LNCAP (cell line): ENCODE data around the gene PRICKLE2.

ENCODE experiments used
- TF ChIP-seq, protein P1 (sequence below): fragments of 450-650 bp; IDR thresholded peaks from 2 replicates; pipeline ENCODE4 v1.5.1; 2017; ENCODE audit warnings: mild to moderate bottlenecking

The PRICKLE2 gene, protein sequence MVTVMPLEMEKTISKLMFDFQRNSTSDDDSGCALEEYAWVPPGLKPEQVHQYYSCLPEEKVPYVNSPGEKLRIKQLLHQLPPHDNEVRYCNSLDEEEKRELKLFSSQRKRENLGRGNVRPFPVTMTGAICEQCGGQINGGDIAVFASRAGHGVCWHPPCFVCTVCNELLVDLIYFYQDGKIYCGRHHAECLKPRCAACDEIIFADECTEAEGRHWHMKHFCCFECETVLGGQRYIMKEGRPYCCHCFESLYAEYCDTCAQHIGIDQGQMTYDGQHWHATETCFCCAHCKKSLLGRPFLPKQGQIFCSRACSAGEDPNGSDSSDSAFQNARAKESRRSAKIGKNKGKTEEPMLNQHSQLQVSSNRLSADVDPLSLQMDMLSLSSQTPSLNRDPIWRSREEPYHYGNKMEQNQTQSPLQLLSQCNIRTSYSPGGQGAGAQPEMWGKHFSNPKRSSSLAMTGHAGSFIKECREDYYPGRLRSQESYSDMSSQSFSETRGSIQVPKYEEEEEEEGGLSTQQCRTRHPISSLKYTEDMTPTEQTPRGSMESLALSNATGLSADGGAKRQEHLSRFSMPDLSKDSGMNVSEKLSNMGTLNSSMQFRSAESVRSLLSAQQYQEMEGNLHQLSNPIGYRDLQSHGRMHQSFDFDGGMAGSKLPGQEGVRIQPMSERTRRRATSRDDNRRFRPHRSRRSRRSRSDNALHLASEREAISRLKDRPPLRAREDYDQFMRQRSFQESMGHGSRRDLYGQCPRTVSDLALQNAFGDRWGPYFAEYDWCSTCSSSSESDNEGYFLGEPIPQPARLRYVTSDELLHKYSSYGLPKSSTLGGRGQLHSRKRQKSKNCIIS

DNA sequence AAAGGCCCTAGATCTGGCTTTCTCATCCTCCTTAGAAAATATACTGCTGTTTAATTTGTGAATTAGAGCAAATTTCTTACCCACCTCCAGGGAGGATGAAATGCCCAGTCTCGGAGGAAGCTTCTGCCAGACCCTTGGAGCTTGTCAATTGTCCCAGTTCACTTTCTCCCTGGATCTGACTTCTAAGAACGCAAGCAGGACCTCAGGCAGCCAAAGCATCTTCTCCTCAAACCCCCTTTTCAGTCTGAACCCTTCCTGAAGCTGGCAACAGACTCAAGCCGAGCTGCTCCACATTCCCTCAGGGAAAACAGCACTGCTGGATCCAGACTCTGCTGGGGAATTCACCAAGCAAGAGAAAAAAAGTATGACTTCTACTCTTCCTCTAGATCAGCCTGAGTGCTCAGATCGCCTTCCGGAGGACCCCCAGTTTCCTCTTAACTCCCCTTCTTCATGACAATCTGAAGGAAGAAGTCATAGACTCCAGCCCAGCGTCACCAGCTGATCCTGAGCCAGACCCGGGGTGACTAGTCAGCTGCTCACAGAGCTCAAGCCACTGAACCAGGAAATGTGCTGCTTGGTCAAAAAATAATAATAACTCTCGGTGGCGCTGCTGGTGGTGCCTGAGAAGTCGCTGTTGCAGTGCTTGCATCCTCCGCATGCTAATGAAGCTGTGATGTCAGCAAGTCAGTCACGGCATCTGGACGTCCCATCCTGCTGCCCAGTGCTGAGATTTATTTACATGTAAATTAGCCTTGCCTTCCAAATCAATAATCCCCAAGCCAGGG is at the start of gene PRICKLE2:
TSS of gene PRICKLE2 (minus strand) at position 641 of the 785 bp plus-strand sequence. CDS start 26,539 bp downstream, outside the sequence.
- TF ChIP-seq, protein P1, sequence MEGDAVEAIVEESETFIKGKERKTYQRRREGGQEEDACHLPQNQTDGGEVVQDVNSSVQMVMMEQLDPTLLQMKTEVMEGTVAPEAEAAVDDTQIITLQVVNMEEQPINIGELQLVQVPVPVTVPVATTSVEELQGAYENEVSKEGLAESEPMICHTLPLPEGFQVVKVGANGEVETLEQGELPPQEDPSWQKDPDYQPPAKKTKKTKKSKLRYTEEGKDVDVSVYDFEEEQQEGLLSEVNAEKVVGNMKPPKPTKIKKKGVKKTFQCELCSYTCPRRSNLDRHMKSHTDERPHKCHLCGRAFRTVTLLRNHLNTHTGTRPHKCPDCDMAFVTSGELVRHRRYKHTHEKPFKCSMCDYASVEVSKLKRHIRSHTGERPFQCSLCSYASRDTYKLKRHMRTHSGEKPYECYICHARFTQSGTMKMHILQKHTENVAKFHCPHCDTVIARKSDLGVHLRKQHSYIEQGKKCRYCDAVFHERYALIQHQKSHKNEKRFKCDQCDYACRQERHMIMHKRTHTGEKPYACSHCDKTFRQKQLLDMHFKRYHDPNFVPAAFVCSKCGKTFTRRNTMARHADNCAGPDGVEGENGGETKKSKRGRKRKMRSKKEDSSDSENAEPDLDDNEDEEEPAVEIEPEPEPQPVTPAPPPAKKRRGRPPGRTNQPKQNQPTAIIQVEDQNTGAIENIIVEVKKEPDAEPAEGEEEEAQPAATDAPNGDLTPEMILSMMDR: no peak

DNA sequence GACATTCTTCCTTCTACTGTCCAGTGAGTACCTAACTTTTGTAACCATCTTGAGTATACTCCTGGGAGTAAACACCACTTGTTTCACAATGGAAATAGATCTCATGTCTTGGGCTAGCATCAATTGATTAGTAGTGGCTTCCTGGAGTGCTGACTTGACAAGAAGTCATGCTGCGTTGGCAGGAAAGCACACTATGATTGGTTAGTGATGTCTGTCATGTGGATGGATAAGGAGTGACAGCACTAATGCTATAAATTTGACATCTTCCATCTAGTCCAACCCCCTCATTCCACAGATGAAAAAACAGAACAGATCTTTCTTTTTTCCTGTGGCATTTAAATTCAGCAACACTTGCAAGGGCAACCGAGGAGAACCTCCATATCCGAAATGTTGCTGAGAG is 47.6 kb upstream of the PRICKLE2 start:
- TF ChIP-seq, protein P1: no peak

DNA sequence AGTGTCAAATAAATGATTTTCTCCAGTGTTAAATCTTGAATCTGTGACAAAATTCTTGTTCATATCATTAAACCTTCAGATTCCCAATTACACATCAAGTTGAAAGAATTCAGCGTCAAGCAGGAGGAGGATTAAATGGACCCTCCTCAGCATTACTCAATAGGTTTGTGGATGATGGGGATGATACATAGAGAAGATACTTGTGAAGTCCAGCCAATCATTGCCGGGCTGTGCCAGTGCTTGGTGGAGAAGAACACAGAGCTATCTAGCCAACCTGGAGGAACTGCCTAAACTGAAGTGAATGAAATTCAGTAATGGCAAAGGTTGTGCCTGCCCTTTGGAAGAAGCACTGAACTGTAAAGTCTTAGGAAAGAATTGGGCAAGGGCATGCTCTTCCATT is 47.0 kb upstream of the PRICKLE2 start:
- TF ChIP-seq, protein P1: no peak

DNA sequence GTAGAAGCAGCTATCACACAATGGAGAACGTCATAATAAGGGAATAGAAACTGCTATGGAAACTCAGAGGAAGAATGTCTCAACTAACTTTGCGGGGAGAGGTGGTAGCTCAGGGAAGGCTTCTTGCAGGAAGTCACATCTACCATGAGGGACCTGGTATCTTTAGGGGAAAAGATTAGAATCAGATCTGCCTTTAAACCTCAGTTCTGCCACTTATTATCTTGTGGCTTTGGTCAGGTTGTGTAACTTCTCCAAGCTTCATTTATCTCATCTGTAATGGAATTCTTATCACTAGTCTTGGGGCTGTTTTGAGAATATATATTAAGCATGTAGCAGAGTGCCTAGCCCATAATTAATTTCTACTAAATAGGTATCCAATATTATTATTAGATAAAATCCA is 46.4 kb upstream of the PRICKLE2 start:
- TF ChIP-seq, protein P1: no peak

DNA sequence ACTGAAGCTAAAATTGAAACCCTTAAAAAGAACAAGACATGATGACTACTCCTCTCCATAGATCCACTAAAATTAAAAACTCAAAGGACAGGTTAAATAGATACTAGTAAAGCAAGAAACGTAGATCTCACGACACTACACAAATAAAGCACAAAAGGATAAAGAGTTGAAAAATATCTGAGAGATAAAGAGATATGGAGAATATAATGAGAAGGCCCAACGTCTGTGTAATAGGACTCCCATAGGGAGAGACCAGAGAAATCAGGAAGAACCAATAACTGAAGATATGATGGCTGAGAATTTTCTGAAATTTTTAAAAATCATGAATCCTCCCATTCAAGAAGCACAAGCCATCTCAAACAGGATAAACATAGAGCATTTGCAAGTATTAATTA is 45.6 kb upstream of the PRICKLE2 start:
- TF ChIP-seq, protein P1: no peak

DNA sequence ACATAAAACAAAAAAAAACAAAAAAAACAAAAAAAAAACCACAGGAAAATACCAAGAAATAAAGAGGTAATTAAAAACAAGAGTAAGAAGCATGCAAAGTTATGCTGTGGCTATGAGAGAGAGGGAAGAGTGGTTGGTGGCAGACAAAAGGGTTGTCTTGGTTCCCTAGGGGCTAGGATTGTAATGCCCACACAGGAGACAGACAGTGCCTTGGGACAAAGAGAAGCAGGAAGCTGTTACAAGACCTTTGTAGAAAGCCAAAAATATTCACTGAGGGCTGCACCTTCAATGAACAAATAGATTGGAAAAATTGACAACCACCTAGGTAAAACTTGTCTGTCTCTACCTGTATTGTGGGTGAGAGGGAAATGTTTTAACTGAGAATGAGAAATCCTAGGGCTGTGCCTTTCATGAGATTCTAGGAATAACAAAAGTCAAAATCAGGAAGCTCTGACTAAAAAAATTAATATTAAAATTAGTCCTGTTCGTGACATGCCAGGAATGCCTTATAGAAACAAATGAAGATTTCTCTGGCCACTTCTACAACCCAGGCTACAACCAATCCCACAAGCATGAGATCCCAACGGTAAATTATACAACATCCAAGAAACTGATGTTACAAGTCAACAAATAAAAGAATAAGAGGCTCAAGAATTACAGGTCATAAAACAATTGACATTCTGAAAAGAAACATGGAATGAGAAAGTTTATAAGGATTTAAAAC is 45.0 kb upstream of the PRICKLE2 start:
- TF ChIP-seq, protein P1: no peak
